Endothelial cell of umbilical vein (primary cell): ENCODE data around the gene ATXN1. TPM values are rescaled to one million over a fixed set of nuclear protein-coding genes. Genes with fewer than 3 reads are reported as not detected.

Experiments
- BruUV-seq: library from RNA; stranded (reverse); fragments of 400-500 nt; replicated peaks from 2 replicates; lab custom pipeline; 2021; lab: Mats Ljungman, UMichigan
- CTCF ChIA-PET: fragments of 300-600, 350-600 bp; sonication (Branson Sonifier 250); formaldehyde crosslinking; loops from one replicate; lab custom pipeline; 2021; ENCODE audit warnings: antibody characterized with exemption, inconsistent platforms; lab: Charles Lee
- POLR2A ChIA-PET: fragments of 300-600, 350-600 bp; sonication (Branson Sonifier 250); formaldehyde crosslinking; loops from one replicate; lab custom pipeline; 2021; ENCODE audit warnings: antibody characterized with exemption, inconsistent platforms; lab: Charles Lee
- DNase-seq: peaks from one replicate; pipeline ENCODE4 v3.0.0-alpha.2; 2011; ENCODE audit warnings: low read depth, low spot score
- FAIRE-seq: peaks from 2 replicates; lab custom pipeline; 2011; peaks lifted over from hg19 to GRCh38; lab: Jason Lieb, UNC
- H2AFZ ChIP-seq: 2 replicates; pipeline ENCODE4 v1.6.0; 2012; ENCODE audit warnings: low read depth, low read length, control low read depth, inconsistent platforms
- H3K27ac ChIP-seq: 2 replicates; pipeline ENCODE4 v1.5.1; 2011; ENCODE audit warnings: low read depth, mild to moderate bottlenecking, control low read depth, low read length, moderate library complexity; ENCODE audit not compliant: insufficient read depth
- H3K27me3 ChIP-seq, 2 experiments: 2 replicates each; pipeline versions ENCODE4 v1.6.0 to v1.6.1; 2011; ENCODE audit warnings: low read length in 2 of 2, mixed read lengths in 1 of 2; ENCODE audit not compliant: control insufficient read depth in 2 of 2, insufficient read depth in 2 of 2
- H3K36me3 ChIP-seq, 2 experiments: 2 replicates in 1 of 2; 3 replicates in 1 of 2; pipeline ENCODE4 v1.5.1; 2011; ENCODE audit warnings: low read length in 2 of 2, mild to moderate bottlenecking in 1 of 2, moderate library complexity in 1 of 2; ENCODE audit not compliant: control insufficient read depth in 2 of 2, insufficient read depth in 2 of 2; ENCODE audit errors: extremely low read depth in 1 of 2
- H3K4me1 ChIP-seq: 3 replicates; pipeline ENCODE4 v1.5.1; 2011; ENCODE audit warnings: mild to moderate bottlenecking, low read length; ENCODE audit not compliant: control insufficient read depth, insufficient read depth; ENCODE audit errors: extremely low read depth
- H3K4me2 ChIP-seq: 2 replicates; pipeline ENCODE4 v1.6.1; 2011; ENCODE audit warnings: low read length, control low read depth, mixed read lengths; ENCODE audit not compliant: insufficient read depth
- H3K4me3 ChIP-seq, 3 experiments: fragments of 200-600 bp in 1 of 3; sonication (generic), shearing (Covaris generic) in 1 of 3; replicated peaks in 1 of 3; 2 replicates each; pipeline ENCODE4 v1.5.1; 2011 to 2016; ENCODE audit warnings: control low read depth in 3 of 3, low read length in 3 of 3, mild to moderate bottlenecking in 2 of 3, inconsistent platforms in 1 of 3, low read depth in 1 of 3, moderate library complexity in 1 of 3; ENCODE audit not compliant: insufficient read depth in 1 of 3
- H3K79me2 ChIP-seq: 2 replicates; pipeline ENCODE4 v1.6.0; 2012; ENCODE audit warnings: low read length, inconsistent platforms; ENCODE audit not compliant: control insufficient read depth, insufficient read depth
- H3K9ac ChIP-seq: replicated peaks from 2 replicates; pipeline ENCODE3; 2011; ENCODE audit warnings: low read length, control low read depth; ENCODE audit not compliant: insufficient read depth; ENCODE audit errors: extremely low read depth
- H3K9me1 ChIP-seq: replicated peaks from 3 replicates; pipeline ENCODE4 v1.6.0; 2011; ENCODE audit warnings: mild to moderate bottlenecking, low read length; ENCODE audit not compliant: control insufficient read depth, insufficient read depth; ENCODE audit errors: extremely low read depth
- H3K9me3 ChIP-seq: replicated peaks from 2 replicates; pipeline ENCODE4 v1.5.1; 2012; ENCODE audit warnings: low read length, inconsistent platforms; ENCODE audit not compliant: control insufficient read depth, insufficient read depth
- H4K20me1 ChIP-seq: replicated peaks from 2 replicates; pipeline ENCODE3; 2011; ENCODE audit warnings: mild to moderate bottlenecking, low read length; ENCODE audit not compliant: control insufficient read depth, insufficient read depth; ENCODE audit errors: extremely low read depth
- EZH2 ChIP-seq: IDR thresholded peaks from 2 replicates; pipeline ENCODE4 v1.6.1; 2012; ENCODE audit warnings: borderline replicate concordance, low read depth, mild to moderate bottlenecking, moderate library complexity, low read length, inconsistent platforms; ENCODE audit not compliant: severe bottlenecking
- FOS ChIP-seq: IDR thresholded peaks from 2 replicates; pipeline ENCODE4 v1.6.1; 2011; ENCODE audit warnings: mild to moderate bottlenecking, low read length, moderate library complexity, borderline replicate concordance; ENCODE audit not compliant: insufficient read depth
- GATA2 ChIP-seq: IDR thresholded peaks from 2 replicates; pipeline ENCODE4 v1.7.0; 2011; ENCODE audit warnings: low read depth, mild to moderate bottlenecking, moderate library complexity, mixed read lengths, low read length; ENCODE audit not compliant: insufficient read length, insufficient read depth
- JUN ChIP-seq: IDR thresholded peaks from 2 replicates; pipeline ENCODE4 v1.6.1; 2011; ENCODE audit warnings: borderline replicate concordance, low read depth; ENCODE audit not compliant: insufficient read length, insufficient read depth
- MAX ChIP-seq: IDR thresholded peaks from 2 replicates; pipeline ENCODE4 v1.6.1; 2011; ENCODE audit not compliant: insufficient read depth, insufficient read length
- MYC ChIP-seq: IDR thresholded peaks from one replicate; pipeline ENCODE4 v1.6.1; 2011; ENCODE audit warnings: mild to moderate bottlenecking, low read depth, low read length
- POLR2A ChIP-seq: IDR thresholded peaks from 2 replicates; pipeline ENCODE4 v1.6.1; 2012; ENCODE audit warnings: low read depth, mild to moderate bottlenecking, control low read depth, low read length
- POLR2AphosphoS5 ChIP-seq: IDR thresholded peaks from 2 replicates; pipeline ENCODE4 v1.6.1; 2012; ENCODE audit warnings: low read depth, mild to moderate bottlenecking, control low read depth, low read length, moderate library complexity; ENCODE audit not compliant: insufficient read depth
- dilution Hi-C: fragments of 300-500 bp; cut with MboI; formaldehyde crosslinking; loops from one replicate; pipeline ENCODE4 v1.15.0; 2019; ENCODE audit warnings: low sequenced_read_pairs; ENCODE audit not compliant: extremely low pct_ligation_motif_present
- intact Hi-C: fragments of 100-400 bp; cut with micrococcal nuclease; formaldehyde crosslinking; loops from one replicate; pipeline ENCODE4 v1.10.0; 2022
- polyA plus RNA-seq, 4 experiments: library from polyadenylated mRNA; depleted of rRNA in 3 of 4; stranded (reverse) in 3 of 4; unstranded in 1 of 4; fragments of >200 nt; gene quantifications; 2 replicates each; pipeline versions ENCODE4 v1.2.1 to v1.2.3, GENCODE V29; 2011 to 2012; ENCODE audit warnings: missing spikeins in 1 of 4
- total RNA-seq: library from RNA; stranded (reverse); gene quantifications from 2 replicates; pipeline ENCODE4 v1.2.3, GENCODE V29; 2021
- TF ChIP-seq, protein P1 (sequence below), 2 donors: IDR thresholded peaks; 1 replicate in 1 of 2; 2 replicates in 1 of 2; pipeline ENCODE4 v1.5.1; 2011; ENCODE audit warnings: low read length in 2 of 2, mild to moderate bottlenecking in 2 of 2, moderate library complexity in 2 of 2, control low read depth in 1 of 2, inconsistent platforms in 1 of 2, low read depth in 1 of 2; ENCODE audit not compliant: insufficient read depth in 1 of 2; ENCODE audit errors: extremely low read depth in 1 of 2

The ATXN1 gene
- total and polyA plus RNA-seq, 2 donors (not counting 3 experiments of a cell fraction or from before 2014, with no cell fraction given), result 16.4 to 33.0 TPM

DNA sequence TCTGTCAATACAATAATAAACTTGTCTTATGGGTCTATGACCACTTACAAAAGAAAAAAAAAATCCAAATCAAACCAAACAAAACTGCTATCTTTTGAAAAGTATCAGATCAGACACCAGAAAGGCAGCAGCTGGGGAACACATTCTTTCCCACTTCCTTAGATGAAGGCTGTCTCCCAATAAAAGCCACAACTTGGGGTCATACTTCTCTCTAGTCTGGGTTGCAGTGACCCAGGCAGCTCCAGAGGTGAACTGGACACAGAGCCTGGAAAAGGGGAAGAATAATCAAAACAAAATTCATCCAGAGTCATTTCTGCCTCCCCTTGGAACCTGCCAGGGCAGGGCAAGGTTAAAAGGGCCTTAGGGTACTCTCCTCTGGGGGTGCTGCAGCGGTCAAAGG lies 19.1 kb downstream of the ATXN1 start:
- FAIRE-seq (no peak), DNase-seq (no peak)
- intact Hi-C loops, result no loop called here
- H2AFZ ChIP-seq, result no peak overlapping the region
- peaks cover 3 to 5% of the 10 kb centered on the region in 2 experiments for H3K36me3 ChIP-seq
- no peak overlapping the region for H3K4me2 ChIP-seq
- H3K4me3 ChIP-seq, result no peak overlapping the region
- no peaks in the 10 kb centered on the region for H3K27me3 ChIP-seq
- POLR2A ChIA-PET, result no interaction called here
- no peak overlapping the region for H3K27ac ChIP-seq
- H3K9me3 ChIP-seq, result no peaks in the 10 kb centered on the region
- H3K4me1 ChIP-seq, result peaks cover 14% of the 10 kb centered on the region
- no peaks in the 10 kb centered on the region for H3K9me1 ChIP-seq
- CTCF ChIA-PET, result interaction anchor here (1.1 to 1.2 kb wide), 2 partner anchors 11 to 21 kb away, joined by 3 to 4 read pairs; no protein-coding TSS in a partner anchor
- no peak for TF ChIP-seq EZH2
- TF ChIP-seq GATA2, result no peak
- no peak for TF ChIP-seq MYC
- TF ChIP-seq, protein P1, sequence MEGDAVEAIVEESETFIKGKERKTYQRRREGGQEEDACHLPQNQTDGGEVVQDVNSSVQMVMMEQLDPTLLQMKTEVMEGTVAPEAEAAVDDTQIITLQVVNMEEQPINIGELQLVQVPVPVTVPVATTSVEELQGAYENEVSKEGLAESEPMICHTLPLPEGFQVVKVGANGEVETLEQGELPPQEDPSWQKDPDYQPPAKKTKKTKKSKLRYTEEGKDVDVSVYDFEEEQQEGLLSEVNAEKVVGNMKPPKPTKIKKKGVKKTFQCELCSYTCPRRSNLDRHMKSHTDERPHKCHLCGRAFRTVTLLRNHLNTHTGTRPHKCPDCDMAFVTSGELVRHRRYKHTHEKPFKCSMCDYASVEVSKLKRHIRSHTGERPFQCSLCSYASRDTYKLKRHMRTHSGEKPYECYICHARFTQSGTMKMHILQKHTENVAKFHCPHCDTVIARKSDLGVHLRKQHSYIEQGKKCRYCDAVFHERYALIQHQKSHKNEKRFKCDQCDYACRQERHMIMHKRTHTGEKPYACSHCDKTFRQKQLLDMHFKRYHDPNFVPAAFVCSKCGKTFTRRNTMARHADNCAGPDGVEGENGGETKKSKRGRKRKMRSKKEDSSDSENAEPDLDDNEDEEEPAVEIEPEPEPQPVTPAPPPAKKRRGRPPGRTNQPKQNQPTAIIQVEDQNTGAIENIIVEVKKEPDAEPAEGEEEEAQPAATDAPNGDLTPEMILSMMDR (IDR thresholded peaks at IDR 0.05; ENCODE audit: extremely low read depth in 1 of 2, insufficient read depth in 1 of 2, low read depth in 1 of 2, low read length in 2 of 2), result no peak
- no peak for TF ChIP-seq POLR2A
- TF ChIP-seq FOS, result no peak
- TF ChIP-seq MAX, result no peak
- no peak for TF ChIP-seq JUN
- no peak for TF ChIP-seq POLR2AphosphoS5
- no peaks in the 10 kb centered on the region for H4K20me1 ChIP-seq
- peaks cover 20% of the 10 kb centered on the region for H3K79me2 ChIP-seq
- H3K9ac ChIP-seq, result no peak overlapping the region
- BruUV-seq, result no TSS peak
- dilution Hi-C loops, result no loop called here
